Hepatocyte (in vitro differentiated cells): ENCODE measurements around the gene TSPAN32. TPM values are rescaled to one million over a fixed set of nuclear protein-coding genes. Genes with fewer than 3 reads are reported as not detected.

Experiments
- DNase-seq: peaks from one replicate; pipeline ENCODE4 v3.0.0-alpha.2; 2016; ENCODE audit warnings: low spot score
- H2AFZ ChIP-seq: fragments of 200-600 bp; sonication (generic); 2 replicates; pipeline ENCODE4 v1.6.0; 2016; ENCODE audit warnings: antibody characterized with exemption, mild to moderate bottlenecking
- H3K27ac ChIP-seq: fragments of 200-600 bp; sonication (generic); 2 replicates; pipeline ENCODE4 v1.5.1; 2016; ENCODE audit warnings: mild to moderate bottlenecking
- H3K27me3 ChIP-seq: fragments of 200-600 bp; sonication (generic); 2 replicates; pipeline ENCODE4 v1.6.1; 2016
- H3K36me3 ChIP-seq: fragments of 200-600 bp; sonication (generic); replicated peaks from 2 replicates; pipeline ENCODE4 v1.5.1; 2016; ENCODE audit warnings: low read depth; ENCODE audit not compliant: insufficient read depth
- H3K4me1 ChIP-seq: fragments of 200-600 bp; sonication (generic); 2 replicates; pipeline ENCODE4 v1.5.1; 2016; ENCODE audit warnings: mild to moderate bottlenecking, moderate library complexity; ENCODE audit not compliant: insufficient read depth
- H3K4me2 ChIP-seq: fragments of 200-600 bp; sonication (generic); 2 replicates; pipeline ENCODE4 v1.6.0; 2016
- H3K4me3 ChIP-seq: fragments of 200-600 bp; sonication (generic); 2 replicates; pipeline ENCODE4 v1.5.1; 2016; ENCODE audit warnings: mild to moderate bottlenecking
- H3K79me2 ChIP-seq: fragments of 200-600 bp; sonication (generic); 2 replicates; pipeline ENCODE4 v1.6.0; 2017; ENCODE audit warnings: mild to moderate bottlenecking
- H3K9me2 ChIP-seq: fragments of 200-600 bp; sonication (generic); replicated peaks from 2 replicates; pipeline ENCODE4 v1.6.0; 2017; ENCODE audit warnings: mild to moderate bottlenecking; ENCODE audit not compliant: insufficient read depth
- H3K9me3 ChIP-seq: fragments of 200-600 bp; sonication (generic); 2 replicates; pipeline ENCODE4 v1.5.1; 2016; ENCODE audit warnings: low read depth, mild to moderate bottlenecking
- H4K20me1 ChIP-seq: fragments of 200-600 bp; sonication (generic); 2 replicates; pipeline ENCODE4 v1.6.0; 2016; ENCODE audit warnings: mild to moderate bottlenecking; ENCODE audit not compliant: insufficient read depth, poor library complexity, severe bottlenecking
- CTCF ChIP-seq: fragments of 200-600 bp; sonication (generic); IDR thresholded peaks from 2 replicates; pipeline ENCODE4 v1.5.1; 2016; ENCODE audit warnings: antibody characterized with exemption, mild to moderate bottlenecking; ENCODE audit not compliant: poor library complexity
- EZH2 ChIP-seq: fragments of 200-600 bp; sonication (generic); IDR thresholded peaks from 2 replicates; pipeline ENCODE4 v1.6.1; 2016; ENCODE audit warnings: antibody characterized with exemption, mild to moderate bottlenecking, borderline replicate concordance
- EZH2phosphoT487 ChIP-seq: fragments of 200-600 bp; sonication (generic); IDR thresholded peaks from one replicate; pipeline ENCODE4 v1.6.1; 2018; ENCODE audit warnings: antibody characterized with exemption, mild to moderate bottlenecking, low read depth, moderate library complexity; ENCODE audit not compliant: unreplicated experiment, severe bottlenecking
- WGBS: methylation state at CpG from one replicate; pipeline ENCODE4 v1.1.6; 2016; ENCODE audit warnings: low lambda C conversion rate; ENCODE audit errors: missing lambda C conversion rate; 5-methylcytosine and 5-hydroxymethylcytosine counted together
- polyA plus RNA-seq: library from polyadenylated mRNA; unstranded; fragments of >200 nt; fragmentation: Nextera tagmentation; extraction: Ambion mirVana; gene quantifications from 2 replicates; pipeline ENCODE4 v1.2.1, GENCODE V29; 2016
- small RNA-seq: library from RNA; depleted of rRNA; stranded (forward); fragments of <200 nt; gene quantifications from one replicate; pipeline ENCODE3, GENCODE V24; 2014
- total RNA-seq: library from RNA; depleted of rRNA; stranded (reverse); fragments of >200 nt; gene quantifications from 2 replicates; pipeline ENCODE4 v1.2.3, GENCODE V29; 2014

The TSPAN32 gene
- total and polyA plus RNA-seq, 2 experiments from 2014 or later, result 1.5 to 4.8 TPM

- no peaks in the 10 kb centered on the region for H3K36me3 ChIP-seq
- 92% methylated on average over 7 of the region's 7 CpGs for WGBS
Measured at GRCh38 chr11:2366733-2367132, 64.9 kb downstream of the TSPAN32 start.

GRCh38 chr11:2367266-2368160, 65.7 kb downstream of the TSPAN32 start:
- DNase-seq, result no peak
- TF ChIP-seq EZH2phosphoT487 (no peak), EZH2 (no peak), CTCF (no peak)
- H3K9me2 ChIP-seq, result no peaks in the 10 kb centered on the region
- no peak overlapping the region for H3K27ac ChIP-seq
- H4K20me1 ChIP-seq, result no peaks in the 10 kb centered on the region
- H3K9me3 ChIP-seq, result no peaks in the 10 kb centered on the region
- WGBS, result 88% methylated on average over 17 of the region's 17 CpGs
- H2AFZ ChIP-seq, result no peak overlapping the region
- no peak overlapping the region for H3K4me2 ChIP-seq
- no peak overlapping the region for H3K4me3 ChIP-seq
- H3K36me3 ChIP-seq, result no peaks in the 10 kb centered on the region
- no peaks in the 10 kb centered on the region for H3K4me1 ChIP-seq
- H3K79me2 ChIP-seq, result no peaks in the 10 kb centered on the region
- no peaks in the 10 kb centered on the region for H3K27me3 ChIP-seq

More at GRCh38 chr11:2366733-2367132, 64.9 kb downstream of the TSPAN32 start:
- no peak for TF ChIP-seq EZH2phosphoT487
- TF ChIP-seq EZH2, result no peak
- no peaks in the 10 kb centered on the region for H3K79me2 ChIP-seq
- H4K20me1 ChIP-seq, result no peaks in the 10 kb centered on the region
- no peaks in the 10 kb centered on the region for H3K9me2 ChIP-seq
- no peaks in the 10 kb centered on the region for H3K27me3 ChIP-seq
- H3K27ac ChIP-seq, result no peak overlapping the region
- no peaks in the 10 kb centered on the region for H3K9me3 ChIP-seq
- no peak overlapping the region for H3K4me3 ChIP-seq
- H3K4me1 ChIP-seq, result no peaks in the 10 kb centered on the region
- H2AFZ ChIP-seq, result no peak overlapping the region
- no peak overlapping the region for H3K4me2 ChIP-seq
- no peak for DNase-seq

Small RNA genes lying within 50 kb of the gene (small RNA-seq; reads per million reads assigned to genes)
- gene RNU6-878P, result not detected

Other genes with a start within 250 kb of the TSPAN32 start
- gene IGF2, start 162.6 kb upstream of the TSPAN32 start, total RNA-seq, result 1,323 and 1,507 TPM in 2 replicates
- 2,911 and 3,175 TPM in 2 replicates for gene IGF2, start 162.6 kb upstream of the TSPAN32 start, polyA plus RNA-seq
- gene INS, start 140.8 kb upstream of the TSPAN32 start, total RNA-seq, result not detected in 2 replicates
- gene INS, start 140.8 kb upstream of the TSPAN32 start, polyA plus RNA-seq, result not detected in 2 replicates
- gene TH, start 130.2 kb upstream of the TSPAN32 start, total RNA-seq, result 0.92 and 2.6 TPM in 2 replicates
- 5.6 and 15.3 TPM in 2 replicates for gene TH, start 130.2 kb upstream of the TSPAN32 start, polyA plus RNA-seq
- gene ASCL2, start 31.4 kb upstream of the TSPAN32 start, total RNA-seq, result 3.3 and 5.6 TPM in 2 replicates
- gene ASCL2, start 31.4 kb upstream of the TSPAN32 start, polyA plus RNA-seq, result 5.8 and 7.9 TPM in 2 replicates
- gene C11orf21, start 95 bp upstream of the TSPAN32 start, total RNA-seq, result 0.17 TPM in 1 of 2 replicates, not detected in the other
- gene C11orf21, start 95 bp upstream of the TSPAN32 start, polyA plus RNA-seq, result 0.43 and 0.68 TPM in 2 replicates
- 216 and 233 TPM in 2 replicates for gene CD81, start 75.3 kb downstream of the TSPAN32 start, total RNA-seq
- 471 and 472 TPM in 2 replicates for gene CD81, start 75.3 kb downstream of the TSPAN32 start, polyA plus RNA-seq
- gene TSSC4, start 98.7 kb downstream of the TSPAN32 start, total RNA-seq, result 31.4 and 33.8 TPM in 2 replicates
- 68.5 and 85.4 TPM in 2 replicates for gene TSSC4, start 98.7 kb downstream of the TSPAN32 start, polyA plus RNA-seq
- gene TRPM5, start 142.5 kb downstream of the TSPAN32 start, total RNA-seq, result 0.07 and 0.32 TPM in 2 replicates
- gene TRPM5, start 142.5 kb downstream of the TSPAN32 start, polyA plus RNA-seq, result 0.13 and 0.36 TPM in 2 replicates
- gene KCNQ1, start 143.0 kb downstream of the TSPAN32 start, total RNA-seq, result 1.8 and 4.0 TPM in 2 replicates
- 4.9 and 6.4 TPM in 2 replicates for gene KCNQ1, start 143.0 kb downstream of the TSPAN32 start, polyA plus RNA-seq